Stimulated activated CD8-positive, alpha-beta memory T cell treated with anti-CD3 and anti-CD28 coated beads, Interleukin-4, amount 100 ng/mL, for 4 hours (primary cell): ENCODE results near the gene LINC00237.

ENCODE experiments used
- DNase-seq, 2 donors: peaks; one replicate each; pipeline ENCODE4 v3.0.0-alpha.2; 2020; ENCODE audit warnings: low read depth in 2 of 2, low spot score in 1 of 2

LINC00237 gene

GRCh38 chr20:21049305-21049828, 56.8 kb downstream of the LINC00237 start:
- DNase-seq = no peak

- DNase-seq = peak in 1 of 2 donors; percentile 16
These were observed 57.3 kb downstream of the LINC00237 start for GRCh38 chr20:21048841-21049273.

DNA sequence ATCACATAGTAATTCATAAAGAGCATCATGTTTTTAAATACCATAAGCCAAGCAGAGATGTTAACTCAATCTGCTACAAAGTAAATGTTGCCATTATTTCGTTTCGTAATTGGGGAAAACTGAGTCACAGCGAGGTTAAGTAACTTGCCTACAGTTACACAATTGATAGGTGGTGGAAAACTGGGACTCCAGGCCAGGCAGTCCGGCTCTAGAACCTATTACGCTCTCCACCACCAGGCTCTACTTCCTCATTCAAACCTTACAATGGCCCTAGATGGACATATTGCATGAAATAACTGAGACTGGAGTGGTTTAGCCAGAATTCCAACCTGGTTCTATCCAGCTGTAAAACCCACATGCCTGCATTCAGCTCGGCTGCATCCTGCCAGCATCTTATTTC, 58.2 kb downstream of the LINC00237 start:
- DNase-seq = no peak

DNA sequence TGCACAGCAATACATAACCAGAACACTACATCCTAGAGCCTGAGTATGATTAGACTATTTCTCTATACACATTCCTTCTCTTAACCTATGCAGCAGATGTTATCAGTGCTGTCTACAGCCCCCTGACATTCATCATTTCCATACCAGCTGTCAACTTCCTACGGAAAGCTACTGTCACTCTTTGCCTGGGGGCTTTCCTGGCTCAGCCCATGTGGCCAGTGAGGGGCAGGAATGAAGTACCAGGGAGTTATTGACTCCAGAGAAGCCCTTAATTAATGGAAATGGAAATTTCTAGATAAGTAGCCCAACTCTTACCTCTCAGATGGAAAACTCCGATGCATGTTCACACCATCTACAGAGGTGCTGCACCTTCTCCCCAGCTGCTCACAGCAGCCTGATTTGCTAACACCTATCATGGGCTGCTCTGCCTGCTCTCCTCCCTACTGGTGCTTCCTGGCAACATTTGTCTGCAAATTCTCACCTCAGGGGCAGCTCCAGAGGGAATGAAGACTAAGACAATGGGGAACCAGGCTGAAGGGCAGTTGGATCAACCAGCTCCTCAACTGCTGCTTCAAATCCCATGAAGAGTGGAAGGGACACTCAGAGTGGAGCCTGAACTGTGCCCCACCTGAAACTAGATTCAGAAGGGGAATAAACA, 59.6 kb downstream of the LINC00237 start:
- no peak for DNase-seq
